Tongue (tissue), 2 donors: ENCODE data around the gene PDYN. TPM values are rescaled to one million over a fixed set of nuclear protein-coding genes. Genes with fewer than 3 reads are reported as not detected.
A peak's percentile ranks its signal among the peaks of the same experiment; 100 is the strongest.

Source experiments
- DNase-seq: peaks from one replicate; pipeline ENCODE4 v3.0.0-alpha.2; 2015
- total RNA-seq: library from RNA; depleted of rRNA; stranded (reverse); fragments of >200 nt; gene quantifications from one replicate; pipeline ENCODE4 v1.2.3, GENCODE V29; 2014

PDYN gene
- total RNA-seq, 1 donor from 2014 or later, result not detected

DNA sequence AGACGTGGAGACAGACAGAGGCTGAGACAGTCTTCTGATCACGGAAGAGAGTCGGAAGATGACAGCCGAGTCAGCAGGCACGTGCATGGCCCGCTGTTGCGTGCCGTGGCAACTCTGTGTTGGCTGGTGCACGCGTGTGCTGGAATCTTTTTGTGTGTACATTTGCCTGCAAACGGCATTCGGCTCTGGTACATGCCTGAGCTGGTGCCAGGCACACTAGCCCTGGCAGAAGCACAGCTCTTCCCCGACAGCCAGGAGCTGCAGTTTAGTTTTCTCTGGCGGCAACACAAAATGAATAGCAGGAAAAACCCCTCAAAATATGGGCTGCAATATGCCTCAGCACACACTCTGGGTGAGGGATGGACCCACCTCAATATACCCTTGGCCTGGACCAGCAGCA, 769 bp upstream of the PDYN start:
- DNase-seq, result no peak

DNA sequence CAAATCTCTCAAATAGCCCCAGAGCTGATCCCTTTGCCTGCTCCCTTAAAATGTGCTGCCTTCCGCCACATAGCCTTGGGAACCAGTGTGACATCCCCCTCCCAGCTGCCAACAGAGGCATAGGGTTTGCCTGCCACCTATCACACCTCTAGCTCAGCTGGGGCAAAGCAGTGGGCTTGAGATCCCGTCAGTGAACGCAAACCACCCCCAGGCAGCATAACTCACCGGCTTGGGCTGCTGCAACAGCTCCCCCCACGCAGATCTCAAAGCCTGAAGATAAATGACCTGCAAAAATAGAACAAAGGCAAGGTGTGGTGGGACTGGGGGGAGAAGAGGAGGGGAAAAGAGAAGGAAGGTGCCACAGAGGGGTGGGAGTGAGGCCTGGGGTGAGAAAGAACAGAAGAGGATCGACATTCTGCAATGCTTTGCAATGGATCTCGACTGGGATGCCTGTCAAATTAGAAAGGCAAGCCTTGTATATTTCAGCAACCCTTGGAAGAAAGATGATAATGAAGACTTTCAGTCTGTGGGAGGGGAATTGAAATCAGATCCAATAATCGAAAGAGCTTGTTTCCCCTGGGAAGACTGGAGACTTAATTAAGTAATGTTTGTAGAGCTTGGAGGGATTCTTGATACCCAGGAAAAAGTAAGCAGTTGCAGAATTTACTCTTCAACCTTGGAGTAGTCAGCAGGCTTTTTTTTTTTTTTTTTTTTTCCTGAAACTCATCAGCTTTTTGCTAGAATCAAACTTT, 1.3 kb downstream of the PDYN start:
- no peak for DNase-seq

- DNase-seq, result no peak
Measured at GRCh38 chr20:1987826-1988225, 6.0 kb downstream of the PDYN start.

GRCh38 chr20:1983301-1983700, 10.6 kb downstream of the PDYN start:
- no peak for DNase-seq

DNA sequence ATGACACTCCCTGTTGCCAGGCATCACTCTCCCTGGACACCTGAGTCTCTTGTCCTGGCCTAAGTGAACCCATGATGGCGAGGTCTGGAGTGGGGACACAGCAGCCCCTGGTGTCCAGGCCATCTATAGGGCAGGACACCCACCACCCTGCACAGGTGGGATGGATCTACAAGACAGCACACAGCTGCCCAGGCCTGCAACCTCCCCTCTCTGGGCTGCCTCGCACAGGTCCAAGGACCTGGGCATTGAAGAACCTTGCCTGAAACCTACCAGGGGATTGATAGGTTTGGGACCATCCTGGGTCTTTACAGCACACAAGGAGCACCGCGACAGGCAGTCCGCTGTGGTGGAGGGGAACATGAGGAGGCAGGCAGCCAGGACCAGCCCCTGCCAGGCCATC, 11.2 kb downstream of the PDYN start:
- DNase-seq, result no peak

GRCh38 chr20:1979106-1979778, 14.6 kb downstream of the PDYN start:
- DNase-seq, result no peak

DNA sequence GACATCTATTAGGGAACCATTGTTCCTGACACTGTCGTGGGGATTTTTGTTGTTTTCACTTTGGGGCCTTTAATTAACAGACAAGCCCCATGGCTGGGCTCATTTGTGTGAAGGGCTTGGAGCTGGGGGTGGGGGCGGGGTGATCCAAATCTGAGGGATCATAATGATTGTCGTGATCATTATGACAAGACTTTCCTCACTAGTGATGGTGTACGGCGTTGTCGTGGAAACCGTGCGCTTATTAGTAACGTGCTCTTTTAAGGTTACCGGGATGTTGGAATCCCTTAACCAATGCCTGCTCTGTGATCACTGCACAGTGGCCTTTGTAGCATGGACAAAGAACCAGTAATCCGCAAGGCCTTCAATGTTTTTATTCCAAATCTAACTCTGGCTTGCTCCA, 18.6 kb downstream of the PDYN start:
- DNase-seq, result no peak

- no peak for DNase-seq
Measured at GRCh38 chr20:1973601-1974440, 20.0 kb downstream of the PDYN start.

DNA sequence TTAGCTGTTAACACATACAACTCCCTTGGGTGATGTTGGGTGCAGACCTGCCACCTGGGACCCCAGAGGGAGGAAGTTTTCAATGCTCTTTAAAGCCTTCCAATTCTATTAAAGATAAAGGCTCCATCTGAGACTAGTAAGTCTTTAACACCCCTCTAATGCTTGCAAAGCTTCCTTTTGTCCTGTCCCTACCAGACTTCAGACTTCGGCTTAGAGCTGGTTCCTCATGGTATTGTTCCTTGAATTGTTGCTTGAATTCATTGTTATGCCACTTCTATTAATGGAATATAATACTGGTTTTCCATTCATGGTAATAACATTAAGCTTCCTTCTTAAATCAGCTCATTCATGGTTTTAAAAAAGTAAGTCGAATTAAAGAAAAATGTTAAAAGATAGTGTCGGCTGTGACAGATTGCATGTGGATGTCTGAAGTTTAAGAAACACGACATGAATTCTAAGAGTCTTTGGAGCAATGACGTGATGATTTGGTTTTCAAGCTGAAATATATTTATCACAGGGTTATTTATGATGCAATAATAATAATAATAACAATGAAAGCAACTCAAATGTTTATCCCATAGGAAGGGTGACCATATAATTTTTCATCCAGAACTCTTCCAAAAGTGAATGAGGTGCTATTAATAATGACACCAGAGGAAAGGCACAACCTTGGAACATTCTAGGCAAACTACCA, 21.8 kb downstream of the PDYN start:
- DNase-seq, result no peak

GRCh38 chr20:1968964-1969363, 24.9 kb downstream of the PDYN start:
- no peak for DNase-seq

DNA sequence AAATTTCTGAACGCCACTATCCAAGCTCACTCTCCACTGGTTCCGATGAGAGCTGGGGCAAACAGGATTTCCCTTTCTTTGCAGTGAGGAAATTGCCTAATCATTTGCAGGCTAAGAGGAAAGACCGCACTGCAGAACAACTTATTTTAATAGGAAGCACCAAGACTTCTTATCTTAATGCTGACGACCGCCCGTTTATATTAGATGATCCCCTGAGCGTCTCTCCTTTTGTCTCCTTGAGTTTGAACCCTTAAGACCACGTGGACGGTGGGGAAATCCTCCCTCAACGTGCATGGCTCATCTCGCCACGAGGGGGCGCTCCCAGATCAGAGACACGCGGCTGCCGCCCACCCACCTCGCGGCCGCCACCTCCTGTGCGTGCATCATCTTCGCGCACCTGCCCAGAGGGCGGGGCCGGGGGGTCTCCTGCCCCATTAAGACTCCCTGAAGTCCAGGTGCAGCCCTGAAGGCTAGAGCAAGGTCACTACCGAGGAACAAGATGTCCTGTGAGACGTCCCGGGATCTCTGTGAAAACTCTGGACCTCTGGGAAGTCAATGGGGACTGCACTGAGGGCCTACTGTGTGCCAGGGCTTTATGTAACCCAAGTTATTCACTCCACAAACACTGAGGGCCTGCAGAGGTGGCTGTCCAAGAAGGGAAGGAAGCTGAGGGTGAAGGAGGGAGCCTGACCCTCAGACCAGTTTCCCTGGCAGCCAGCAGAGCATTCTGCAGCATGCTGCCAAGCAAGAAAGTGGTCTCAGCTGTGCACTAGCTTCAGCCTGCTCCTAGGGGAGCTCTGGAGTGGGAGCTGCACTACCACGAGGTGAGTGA, 28.1 kb downstream of the PDYN start:
- DNase-seq, result peak; percentile 80

- DNase-seq, result no peak
Measured at GRCh38 chr20:1964659-1965405, 29.0 kb downstream of the PDYN start.

DNA sequence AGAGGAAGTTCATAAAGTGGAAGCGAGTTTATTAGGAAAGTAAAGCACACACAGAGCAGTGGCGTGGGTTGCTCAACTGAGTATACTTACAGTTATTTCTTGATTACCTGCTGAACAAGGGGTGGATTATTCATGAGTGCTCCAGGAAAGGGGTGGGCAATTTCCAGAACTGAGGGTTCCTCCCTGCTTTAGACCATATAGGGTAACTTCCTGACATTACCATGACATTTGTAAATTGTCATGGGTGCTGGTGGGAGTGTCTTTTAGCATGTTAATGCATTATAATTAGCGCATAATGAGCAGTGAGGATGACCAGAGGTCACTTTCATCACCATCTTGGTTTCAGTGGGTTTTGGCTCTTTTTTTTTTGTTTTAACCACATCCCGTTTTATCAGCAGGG, 29.8 kb downstream of the PDYN start:
- DNase-seq, result no peak

DNA sequence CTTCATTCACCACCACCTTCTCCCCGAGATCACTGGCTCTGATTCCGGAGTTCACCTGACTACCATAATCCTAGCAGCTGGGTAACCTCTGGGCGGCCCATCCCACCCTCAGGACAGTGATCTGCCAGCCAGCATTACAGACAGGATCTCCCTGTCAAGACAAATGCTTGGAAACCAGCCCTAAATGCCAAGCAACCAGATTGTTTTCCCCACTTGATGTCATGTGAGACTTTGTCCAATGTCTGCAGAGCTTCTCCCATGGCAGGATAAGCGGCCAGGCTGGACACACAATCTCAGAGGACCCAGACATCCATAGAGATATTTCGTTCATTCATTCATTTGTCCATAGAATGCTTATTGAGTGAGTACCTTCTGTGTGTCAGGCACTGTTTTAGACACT, 32.5 kb downstream of the PDYN start:
- no peak for DNase-seq

DNA sequence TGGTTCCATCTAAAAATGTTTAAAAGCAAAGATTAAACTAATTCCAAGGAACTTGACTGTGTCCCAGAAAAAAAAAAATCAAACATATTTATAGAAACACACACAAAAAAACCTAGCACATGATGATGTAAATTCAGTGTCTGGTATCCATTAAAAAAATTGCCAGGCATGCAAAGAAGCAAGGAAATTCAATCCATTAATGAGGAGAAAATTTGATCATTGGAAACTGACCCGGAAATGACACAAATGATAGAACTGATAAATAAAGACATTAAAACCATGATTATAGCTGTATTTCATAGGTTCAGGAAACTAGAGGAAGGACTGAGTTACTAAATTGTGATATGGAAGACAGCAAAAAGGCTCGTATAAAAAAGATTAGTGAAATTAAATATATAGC, 34.7 kb downstream of the PDYN start:
- no peak for DNase-seq

- no peak for DNase-seq
Measured at GRCh38 chr20:1958426-1958825, 35.4 kb downstream of the PDYN start.

- DNase-seq, result no peak
Measured at GRCh38 chr20:1955217-1955616, 38.6 kb downstream of the PDYN start.

GRCh38 chr20:1953621-1954020, 40.2 kb downstream of the PDYN start:
- DNase-seq, result no peak

- DNase-seq, result no peak
Measured at GRCh38 chr20:1952737-1953530, 40.9 kb downstream of the PDYN start.
